ENCODE results near the gene PPP1R10.

PPP1R10 gene

DNA sequence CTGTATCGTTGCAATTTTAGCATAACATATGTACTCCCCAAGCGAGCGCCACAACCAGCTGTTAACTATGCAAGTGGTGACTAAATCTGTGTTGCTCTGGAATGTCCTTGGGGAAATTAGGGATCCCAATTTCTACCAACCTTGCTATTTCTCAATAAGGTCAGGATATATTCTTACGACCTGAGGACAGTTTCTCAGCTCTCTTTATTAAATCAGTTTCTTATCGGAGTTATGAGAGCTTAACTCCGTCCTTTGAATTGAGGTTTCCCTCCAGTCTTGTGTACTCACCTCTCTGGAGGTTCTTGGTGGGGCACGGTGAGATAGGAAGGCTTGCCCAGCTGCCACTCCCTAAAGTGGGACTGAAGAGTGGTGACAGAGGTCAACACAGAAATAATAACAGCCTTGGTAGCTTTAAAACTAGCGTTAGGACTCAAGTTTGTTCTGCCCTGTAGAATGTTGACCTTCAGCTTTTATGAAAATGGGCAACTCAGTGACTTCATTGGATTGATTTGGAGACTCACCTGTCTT, 1.3 kb upstream of the PPP1R10 start:
- FAIRE-seq = no peak

DNA sequence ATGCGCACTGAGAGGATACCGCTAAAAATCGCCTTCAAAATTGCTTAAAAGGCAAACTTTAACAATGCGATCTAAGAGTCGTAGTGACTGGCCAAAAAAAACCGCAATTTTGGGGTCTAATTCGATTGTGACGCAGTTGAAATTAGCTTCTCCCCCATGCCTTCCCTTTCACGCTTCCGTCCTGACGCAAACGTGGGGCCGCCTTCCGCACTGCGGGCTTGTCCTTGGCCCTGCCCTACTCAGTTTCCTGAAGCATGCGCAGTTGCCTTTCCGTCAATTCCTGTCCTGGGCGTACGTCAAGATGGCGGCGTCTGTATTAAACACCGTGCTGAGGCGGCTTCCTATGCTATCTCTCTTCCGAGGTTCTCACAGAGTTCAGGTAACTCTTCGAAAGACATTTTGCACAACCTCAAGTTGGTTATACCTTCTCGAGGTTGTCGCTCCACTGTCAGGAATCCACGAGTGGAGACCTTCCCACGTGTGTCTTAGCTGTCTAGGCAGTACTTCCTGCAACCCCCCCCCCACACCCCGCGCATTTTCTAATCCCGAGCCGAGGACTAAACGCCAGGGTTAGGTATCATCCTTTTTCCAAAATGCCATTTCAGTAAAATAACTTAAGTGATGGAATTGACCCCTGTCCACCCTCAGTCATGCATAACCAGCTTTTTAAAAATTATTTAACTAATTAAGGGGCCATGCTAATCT, 674 bp upstream of the PPP1R10 start, which contains the start of gene MRPS18B:
Gene MRPS18B, plus strand, starts transcription at position 276 of the 705 bp plus-strand sequence. Its CDS starts 26 bp downstream, at position 302.
- FAIRE-seq = no peak

DNA sequence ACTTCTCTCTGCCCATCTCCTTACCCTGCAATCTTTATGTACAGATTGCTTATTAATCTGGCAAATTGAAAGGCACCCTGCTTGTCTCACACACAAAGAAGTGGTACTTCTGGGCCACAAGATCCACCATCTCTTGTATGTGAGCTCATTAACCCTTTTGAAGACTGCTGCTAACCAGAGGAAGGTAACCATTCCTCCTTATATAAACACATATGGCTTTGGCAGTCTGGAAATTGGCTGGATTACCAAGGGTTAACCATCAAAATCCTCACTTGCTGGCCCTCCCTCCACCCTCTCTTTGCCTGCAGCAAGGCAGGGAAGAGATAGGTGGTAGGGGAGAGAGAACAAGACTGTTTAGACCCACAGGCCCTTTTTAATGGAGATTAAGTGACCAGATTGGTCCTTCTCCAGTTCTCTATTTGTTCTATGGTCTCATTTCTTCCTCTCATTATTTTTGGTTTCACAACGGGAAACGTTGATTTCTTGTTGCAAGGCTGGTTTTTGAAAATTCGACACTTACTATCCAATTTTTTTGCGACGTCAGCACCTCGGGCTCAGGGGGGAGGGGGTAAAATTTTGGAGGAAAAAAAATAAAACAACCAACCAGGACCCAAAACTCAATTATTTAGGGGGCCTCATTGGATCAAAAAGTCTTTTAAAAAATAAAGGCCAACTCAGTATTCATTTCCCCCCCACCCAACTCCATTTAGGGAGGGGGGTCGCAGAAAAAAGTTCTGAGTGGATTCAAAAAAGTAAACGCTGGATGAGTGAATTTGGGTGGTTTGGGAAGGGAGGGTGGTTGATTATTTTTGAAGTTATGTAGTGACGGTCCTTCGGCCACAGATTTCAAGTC, 859 bp downstream of the PPP1R10 start:
- no peak for FAIRE-seq

DNA sequence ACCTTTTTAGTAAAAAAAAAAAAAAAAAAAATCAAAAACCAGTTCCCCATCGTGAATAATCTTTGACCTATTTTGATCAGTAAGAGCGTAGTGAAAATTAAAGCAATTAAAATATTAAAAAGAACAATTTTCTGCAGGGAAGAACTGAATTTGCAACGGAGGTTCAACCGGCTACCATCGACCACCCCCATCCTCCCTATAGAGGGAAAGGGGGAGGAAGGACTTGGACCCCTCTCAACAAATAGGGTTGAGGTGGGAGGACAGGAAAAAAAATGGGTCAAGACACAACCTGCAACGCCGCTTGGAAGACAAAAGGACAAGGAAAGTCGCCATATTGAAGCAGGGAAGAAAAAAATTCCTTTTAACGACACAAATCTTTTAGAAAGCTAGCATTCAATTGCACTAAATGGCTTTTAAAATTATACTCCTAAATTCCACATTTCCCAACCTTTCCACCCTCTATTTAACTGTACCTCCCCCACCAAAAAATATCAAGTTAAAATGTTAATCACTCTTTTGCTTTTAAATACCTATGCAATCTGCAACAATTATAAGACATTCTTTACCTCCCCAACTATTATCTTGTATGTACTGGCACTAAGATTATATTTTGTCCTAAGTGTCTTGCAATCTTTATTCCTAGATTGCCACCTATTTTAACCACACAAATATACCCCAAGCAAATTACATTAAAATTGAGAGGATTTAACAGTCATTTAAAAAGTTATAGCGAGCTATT, 1.7 kb downstream of the PPP1R10 start:
- no peak for FAIRE-seq

DNA sequence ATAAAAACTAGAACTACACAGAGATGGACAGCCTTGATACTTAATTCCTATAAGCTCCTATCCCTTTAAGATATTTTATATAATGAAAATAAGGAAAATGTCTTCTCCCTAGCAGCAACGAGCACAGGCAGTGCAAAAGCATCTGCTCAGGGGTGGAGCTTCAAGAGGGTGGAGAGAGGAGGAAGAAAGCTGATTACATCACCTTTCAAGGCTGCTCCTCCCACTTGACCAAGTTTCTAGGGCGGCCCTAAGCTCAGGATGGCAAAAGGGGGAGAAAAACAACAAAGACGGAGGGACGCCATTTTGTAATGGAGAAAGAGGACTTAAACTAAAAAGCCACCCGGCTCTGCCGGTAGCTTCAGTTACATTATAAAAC, 2.2 kb downstream of the PPP1R10 start:
- FAIRE-seq = peak; percentile 98

DNA sequence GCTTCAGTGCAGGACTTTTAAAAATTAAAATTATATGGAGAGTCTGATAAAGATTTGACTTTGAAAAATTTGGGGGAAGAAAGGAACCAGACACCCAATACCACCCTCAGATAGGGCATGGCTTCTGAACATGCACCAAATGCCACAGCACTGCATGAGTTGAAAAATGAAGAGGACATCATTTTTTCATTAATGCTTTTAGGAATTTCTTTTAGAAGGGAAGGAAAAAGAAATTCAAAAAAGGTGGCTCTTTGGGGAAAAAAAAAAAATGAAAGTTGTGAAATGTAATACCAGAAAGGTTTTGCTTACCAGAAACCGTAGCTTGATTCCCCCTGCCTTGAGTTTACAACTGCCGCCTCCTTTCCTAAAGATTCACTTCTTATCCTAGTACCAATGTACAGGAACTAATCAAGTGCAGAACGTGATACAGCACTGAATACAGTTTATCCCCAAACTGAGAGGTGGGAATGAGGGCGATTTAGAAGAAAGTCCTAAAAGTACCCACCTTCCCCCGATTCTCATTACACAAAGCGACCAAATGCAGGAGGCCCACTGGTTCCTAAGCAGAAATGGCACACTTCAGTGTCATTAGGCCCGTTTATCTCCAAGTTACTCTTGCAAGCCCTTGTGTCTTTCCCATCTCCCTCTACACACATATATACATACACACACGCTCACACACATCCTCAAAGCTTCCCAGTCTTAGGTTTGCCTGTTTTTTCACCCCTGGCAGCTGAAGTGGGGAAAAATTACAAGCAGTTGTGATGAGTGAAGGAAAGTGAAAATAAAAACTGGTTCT, 2.8 kb downstream of the PPP1R10 start:
- no peak for FAIRE-seq

DNA sequence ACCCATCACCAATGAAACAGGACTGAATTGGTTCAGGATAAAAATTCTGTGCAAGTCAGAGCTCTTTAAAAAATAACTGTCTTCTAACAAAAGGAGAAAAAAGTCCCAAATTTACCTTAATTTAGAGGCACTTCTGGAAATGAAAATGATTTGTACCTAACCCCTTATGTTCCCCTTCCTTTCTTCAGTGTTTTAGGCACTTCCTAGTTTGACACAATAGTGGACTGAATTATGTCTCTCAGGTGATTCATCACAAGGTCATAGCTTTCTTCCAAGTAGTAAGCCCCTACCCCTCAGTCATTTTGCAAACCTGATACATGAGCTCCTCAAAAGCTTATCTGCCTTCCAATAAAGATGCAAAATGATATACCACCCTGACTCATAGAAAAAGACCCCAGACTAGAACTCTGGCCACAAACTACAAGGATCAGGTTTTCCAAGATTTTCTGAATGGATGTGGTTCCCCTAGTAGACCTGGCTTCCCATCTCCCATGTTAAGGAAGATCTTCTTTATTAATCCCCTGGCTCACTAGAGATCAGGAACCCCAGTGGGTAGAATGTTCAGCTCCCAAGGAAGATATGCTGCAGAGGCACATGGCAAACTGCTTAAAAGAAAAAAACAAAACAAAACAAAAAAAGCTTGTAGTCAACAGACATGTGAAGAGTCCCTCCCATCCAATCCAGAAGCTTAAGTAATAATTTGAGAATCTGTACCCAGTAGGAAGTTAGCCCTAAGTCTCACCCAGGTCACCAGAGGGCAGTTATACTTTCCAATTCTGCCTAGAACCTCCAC, 3.6 kb downstream of the PPP1R10 start:
- no peak for FAIRE-seq

DNA sequence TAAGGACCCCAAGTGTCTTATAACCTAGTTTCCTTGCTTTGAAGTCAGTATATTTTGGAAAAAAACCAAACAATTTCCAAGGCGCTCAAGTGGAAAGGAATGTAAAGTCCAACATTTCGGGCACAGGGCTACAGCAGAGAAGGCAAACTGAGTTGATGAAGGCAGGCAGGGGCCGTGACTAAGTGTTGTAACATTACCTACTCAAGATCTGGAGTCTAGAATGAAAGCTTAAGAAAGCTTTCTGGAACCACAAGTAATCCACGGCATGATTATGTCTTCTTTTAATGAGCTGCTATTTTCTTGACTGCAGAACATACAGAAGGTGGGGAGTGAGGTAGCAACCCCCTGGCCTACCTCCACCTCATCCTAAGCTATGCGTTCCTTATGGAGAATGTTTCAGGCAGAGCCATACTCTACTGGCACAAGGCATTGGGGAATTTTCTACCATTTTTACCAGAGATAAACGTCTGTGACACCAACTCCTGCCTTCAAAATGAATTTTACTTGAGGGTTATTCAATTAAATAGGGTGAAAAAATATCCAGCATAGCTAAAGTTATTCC, 4.3 kb downstream of the PPP1R10 start:
- no peak for FAIRE-seq

DNA sequence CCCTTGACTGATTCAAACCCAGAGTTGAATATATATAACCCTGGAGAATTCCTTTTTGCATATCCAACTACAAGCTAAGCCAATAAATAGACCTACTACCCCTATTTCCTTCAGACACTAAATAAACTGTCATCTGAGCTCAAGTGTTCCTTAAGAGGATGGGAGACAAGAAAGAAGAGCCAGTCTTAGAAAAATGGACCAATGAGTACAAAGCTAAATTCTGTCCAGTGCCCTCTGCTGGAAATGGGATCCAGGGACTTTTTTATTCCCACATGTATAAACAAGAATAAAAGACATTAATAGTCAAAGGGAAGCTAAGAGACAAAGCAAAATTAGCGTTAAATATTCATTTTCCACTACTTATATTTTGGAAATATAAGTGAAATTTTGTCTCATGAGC, 4.8 kb downstream of the PPP1R10 start:
- peak; percentile 3 for FAIRE-seq

DNA sequence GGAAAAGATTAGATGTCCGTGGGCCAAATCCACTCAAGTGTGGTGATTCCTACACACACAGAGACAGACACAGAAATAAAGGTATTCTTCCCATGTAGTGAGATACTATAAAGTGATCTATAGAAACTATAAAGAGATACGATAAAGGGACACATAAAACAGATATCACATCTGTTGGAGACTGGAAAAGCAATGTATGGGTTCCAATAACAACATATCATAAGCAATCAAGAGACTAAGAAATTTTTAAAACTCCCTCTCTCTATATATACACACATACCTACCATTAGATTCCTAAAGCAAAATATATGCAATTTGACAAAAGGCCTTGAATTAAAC, 5.2 kb downstream of the PPP1R10 start:
- FAIRE-seq = no peak

DNA sequence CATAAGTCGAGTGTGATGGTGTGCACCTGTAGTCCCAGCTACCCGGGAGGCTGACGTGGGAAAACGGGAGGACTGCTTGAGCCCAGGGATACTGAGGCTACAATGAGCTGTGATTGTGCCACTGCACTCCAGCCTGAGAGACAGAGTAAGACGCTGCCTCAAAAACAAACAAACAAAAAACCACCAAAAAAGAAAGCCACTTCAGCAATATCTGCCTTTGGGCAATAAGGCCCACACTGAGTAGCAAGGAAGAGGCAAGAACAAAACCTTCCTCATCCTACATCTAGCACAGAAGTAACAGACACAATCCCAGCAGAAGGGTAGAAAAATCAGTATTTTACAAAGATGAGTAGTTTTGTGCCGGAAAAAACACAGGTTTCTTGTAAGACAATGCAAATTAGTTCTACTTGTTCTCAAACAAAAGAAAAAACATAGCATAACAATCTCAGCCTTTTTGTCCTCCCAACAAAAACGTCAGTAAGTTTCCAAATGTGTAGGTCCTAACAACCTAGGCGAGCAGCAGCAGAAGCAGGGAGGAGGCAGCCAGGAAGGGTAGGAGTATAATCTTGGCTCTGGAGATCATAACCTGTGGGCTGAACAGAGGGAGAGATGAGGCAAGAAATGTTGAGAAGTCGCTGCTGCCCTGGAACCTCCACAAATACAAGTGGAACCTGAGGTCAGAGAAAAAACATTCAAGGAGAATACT, 5.7 kb downstream of the PPP1R10 start:
- no peak for FAIRE-seq

DNA sequence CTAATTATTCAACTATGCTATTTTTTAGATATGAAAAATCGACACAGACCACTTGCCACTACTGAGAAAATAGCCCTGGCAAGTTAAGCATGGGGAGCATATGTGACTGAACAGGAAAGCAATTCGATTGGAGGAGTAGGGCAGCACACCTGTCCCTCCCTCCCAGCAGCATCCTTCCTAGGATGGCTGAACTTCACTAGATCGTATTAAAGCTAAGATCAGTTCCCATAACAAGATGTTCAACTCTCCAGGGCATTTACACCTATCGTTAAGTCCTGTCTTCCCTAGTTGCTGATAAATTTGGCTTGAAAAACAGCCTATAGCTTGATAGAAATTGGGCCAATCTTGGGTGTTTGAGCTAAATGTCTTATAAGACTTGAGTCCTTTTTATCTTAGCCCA, 7.0 kb downstream of the PPP1R10 start:
- no peak for FAIRE-seq

DNA sequence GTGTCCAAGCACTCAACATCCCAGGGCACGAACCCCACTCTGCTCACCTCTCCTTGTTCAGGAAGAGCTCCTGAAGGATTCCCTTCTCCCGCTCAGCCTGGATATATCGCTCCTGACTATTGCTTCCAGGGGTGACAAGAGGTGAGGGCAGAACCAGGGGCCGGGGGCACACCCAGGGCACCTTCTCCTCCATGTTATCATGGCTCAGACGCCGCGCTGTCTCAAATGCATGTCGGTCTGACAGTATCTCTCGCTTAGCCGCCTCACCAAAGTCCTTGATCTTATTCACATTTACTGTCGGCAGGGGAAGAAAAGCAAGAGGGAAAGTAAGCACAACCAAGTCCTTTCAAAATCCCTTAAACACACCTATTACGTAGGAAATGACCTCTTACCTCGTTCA, 13.1 kb downstream of the PPP1R10 start:
- FAIRE-seq = no peak

DNA sequence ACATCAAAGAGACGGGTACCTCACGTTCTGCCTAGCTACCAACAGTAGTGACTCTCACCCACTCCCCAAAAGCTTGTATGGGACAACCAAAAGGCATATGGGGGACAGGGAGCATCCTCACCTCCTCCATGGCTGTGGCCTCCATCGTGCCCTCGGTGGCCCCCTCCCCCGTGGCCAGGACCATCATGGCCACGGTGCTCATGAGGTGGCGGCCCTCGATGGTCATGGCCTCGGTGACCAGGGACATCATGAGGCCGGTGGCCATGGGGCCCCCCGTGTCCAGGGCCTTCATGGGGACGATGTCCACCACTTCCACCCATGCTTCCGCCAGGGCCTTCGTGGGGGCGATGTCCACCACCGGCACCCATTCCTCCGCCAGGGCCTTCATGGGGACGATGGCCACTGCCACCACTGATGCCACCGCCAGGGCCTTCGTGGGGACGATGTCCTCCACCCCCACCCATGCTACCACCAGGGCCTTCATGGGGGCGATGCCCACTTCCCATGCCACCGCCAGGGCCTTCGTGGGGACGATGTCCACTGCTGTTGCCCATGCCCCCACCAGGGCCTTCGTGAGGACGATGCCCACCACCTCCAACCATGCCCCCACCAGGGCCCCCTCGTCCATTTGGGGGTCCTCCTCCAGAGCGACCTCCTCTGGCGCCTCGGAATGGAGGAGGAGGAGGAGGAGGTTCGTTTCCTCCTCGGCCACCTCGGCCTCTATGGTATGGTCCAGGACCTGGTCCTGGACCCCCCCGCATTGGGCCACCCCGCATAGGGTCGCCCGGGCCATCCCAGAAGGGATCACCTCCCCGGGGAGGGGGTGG, 15.0 kb downstream of the PPP1R10 start:
- no peak for FAIRE-seq

DNA sequence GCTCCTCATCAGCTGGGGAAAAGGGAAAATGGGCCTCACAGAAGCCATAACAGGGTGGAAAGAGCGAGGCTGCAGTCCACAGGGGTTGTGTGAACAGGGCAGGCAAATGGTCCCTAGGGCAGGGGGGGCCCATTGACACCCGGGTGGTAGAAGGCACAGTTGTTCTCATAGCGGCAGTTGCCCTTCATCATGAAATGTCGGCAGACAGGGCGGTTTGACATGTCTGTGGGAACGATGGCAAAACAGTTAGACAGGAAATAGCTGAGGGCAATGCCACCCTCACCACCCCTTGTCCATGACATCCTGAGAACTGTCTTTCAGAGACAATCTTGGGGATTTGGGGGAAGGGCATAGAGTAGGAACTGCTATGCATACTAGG, 15.6 kb downstream of the PPP1R10 start:
- no peak for FAIRE-seq

DNA sequence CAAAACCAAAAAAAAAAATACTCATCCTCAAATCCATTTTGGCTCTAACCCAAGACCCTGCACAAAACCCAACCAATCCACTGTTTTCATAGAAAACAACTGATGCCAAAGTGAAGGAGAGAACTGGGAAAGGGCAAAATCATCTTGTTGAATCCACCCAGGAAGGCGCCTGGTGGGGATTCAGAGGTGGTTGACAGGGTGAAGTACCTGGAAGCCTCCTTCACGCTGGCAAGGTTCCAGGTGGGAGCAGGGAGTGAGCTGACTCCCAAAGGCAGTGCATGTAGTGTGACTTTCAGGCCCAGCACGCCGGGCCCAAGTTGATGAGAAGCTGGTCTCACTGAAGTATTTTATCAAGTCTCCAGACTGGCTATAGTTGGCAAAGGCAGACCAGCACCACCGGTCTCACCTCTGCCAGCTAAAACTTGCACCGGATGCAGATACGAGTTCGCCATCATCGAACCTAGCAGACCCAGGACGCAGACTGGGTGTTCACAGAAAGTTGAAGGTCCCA, 16.5 kb downstream of the PPP1R10 start:
- FAIRE-seq = no peak

DNA sequence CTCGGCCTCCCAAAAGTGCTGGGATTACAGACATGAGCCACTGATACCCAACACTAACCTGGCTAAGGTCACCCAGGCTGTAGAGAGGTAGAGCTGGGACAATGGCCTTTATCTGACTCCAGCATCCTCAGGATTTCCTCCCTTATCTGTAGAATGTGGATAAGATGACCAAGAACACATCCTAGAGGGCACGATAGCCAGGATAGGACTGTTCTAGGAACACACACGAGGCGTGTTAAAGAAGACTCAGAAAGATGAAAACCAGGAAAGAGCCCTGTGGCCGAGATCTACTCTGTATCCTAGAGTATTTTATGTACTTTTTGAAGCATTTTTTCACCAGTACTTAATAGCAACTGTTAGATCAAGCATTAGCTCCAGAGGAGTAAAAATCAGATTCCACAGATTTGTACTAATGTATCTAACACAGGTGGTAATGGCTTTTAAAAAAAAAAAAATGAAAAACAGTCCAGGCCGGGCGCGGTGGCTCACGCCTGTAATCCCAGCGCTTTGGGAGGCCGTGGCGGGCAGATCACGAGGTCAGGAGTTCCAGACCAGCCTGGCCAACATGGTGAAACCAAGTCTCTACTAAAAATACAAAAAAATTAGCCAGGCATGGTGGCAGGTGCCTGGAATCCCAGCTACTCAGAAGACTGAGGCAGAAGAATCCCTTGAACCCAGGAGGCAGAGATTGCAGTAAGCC, 17.3 kb downstream of the PPP1R10 start:
- FAIRE-seq = no peak

DNA sequence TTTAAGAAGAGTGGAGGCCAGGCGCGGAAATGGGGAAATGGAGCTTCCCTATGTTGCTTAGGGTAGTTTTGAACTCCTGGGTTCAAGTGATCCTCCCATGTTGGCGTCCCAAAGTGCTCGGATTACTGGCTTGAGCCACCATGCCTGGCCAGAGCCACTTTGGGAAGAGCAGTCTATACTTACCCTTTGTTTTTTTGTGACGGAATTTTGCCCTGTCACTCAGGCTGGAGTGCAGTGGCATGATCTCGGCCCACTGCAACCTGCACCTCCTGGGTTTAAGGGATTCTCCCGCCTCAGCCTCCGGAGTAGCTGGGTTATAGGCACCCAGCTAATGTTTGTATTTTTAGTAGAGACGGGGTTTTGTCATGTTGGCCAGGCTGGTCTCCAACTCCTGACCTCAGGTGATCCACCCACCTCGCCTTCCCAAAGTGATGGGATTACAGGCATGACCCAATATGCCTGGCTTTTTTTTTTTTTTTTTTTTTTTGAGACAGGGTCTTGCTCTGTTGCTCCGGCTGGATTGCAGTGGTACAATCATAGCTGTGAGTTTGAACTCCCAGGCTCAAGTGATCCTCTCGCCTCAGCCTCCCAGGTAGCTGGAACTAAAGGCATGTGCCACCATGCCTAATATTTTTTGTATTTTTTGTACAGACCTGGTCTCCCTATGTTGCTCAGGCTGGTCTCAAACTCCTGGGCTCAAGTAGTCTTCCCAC, 18.0 kb downstream of the PPP1R10 start:
- no peak for FAIRE-seq
